ENCODE measurements around the gene SPAG16.

Gene SPAG16

GRCh38 chr2:214395040-214395439 is 1110.8 kb downstream of the SPAG16 start:
- Histone ChIP-seq H3K4me1 (ENCODE audit: control insufficient read depth in 5 of 5, insufficient read depth in 5 of 5, low read length in 5 of 5) (no peaks in the 10 kb centered on the region), H3K4me3 (ENCODE audit: low read depth in 1 of 5, low read length in 5 of 5) (no peak overlapping the region), H3K27ac (ENCODE audit: low read depth, low read length) (no peak overlapping the region), H3K36me3 (ENCODE audit: control insufficient read depth in 5 of 5, insufficient read depth in 5 of 5, low read length in 5 of 5) (no peaks in the 10 kb centered on the region), H3K27me3 (ENCODE audit: control insufficient read depth in 5 of 5, insufficient read depth in 4 of 5, low read length in 5 of 5) (no peaks in the 10 kb centered on the region), H3K9me3 (ENCODE audit: control insufficient read depth in 5 of 5, low read length in 5 of 5) (peaks cover 0 to 2% (median 0%) of the 10 kb centered on the region in 5 donors), H3K9ac (ENCODE audit: low read length in 5 of 5) (no peak overlapping the region)

GRCh38 chr2:214401580-214401979 is 1117.3 kb downstream of the SPAG16 start:
- H3K27ac ChIP-seq (ENCODE audit: low read depth, low read length): no peak overlapping the region
- no peaks in the 10 kb centered on the region for H3K36me3 ChIP-seq (ENCODE audit: control insufficient read depth in 5 of 5, insufficient read depth in 5 of 5, low read length in 5 of 5)
- no peaks in the 10 kb centered on the region for H3K27me3 ChIP-seq (ENCODE audit: control insufficient read depth in 5 of 5, insufficient read depth in 4 of 5, low read length in 5 of 5)
- H3K9me3 ChIP-seq (ENCODE audit: control insufficient read depth in 5 of 5, low read length in 5 of 5): peaks cover 0 to 2% (median 0%) of the 10 kb centered on the region in 5 donors
- H3K4me3 ChIP-seq (ENCODE audit: low read depth in 1 of 5, low read length in 5 of 5): no peak overlapping the region
- H3K9ac ChIP-seq (ENCODE audit: low read length in 5 of 5): no peak overlapping the region
- H3K4me1 ChIP-seq (ENCODE audit: control insufficient read depth in 5 of 5, insufficient read depth in 5 of 5, low read length in 5 of 5): no peaks in the 10 kb centered on the region

- Histone ChIP-seq H3K27ac (ENCODE audit: low read depth, low read length) (no peak overlapping the region), H3K4me1 (ENCODE audit: control insufficient read depth in 5 of 5, insufficient read depth in 5 of 5, low read length in 5 of 5) (no peaks in the 10 kb centered on the region), H3K4me3 (ENCODE audit: low read depth in 1 of 5, low read length in 5 of 5) (no peak overlapping the region), H3K9me3 (ENCODE audit: control insufficient read depth in 5 of 5, low read length in 5 of 5) (no peaks in the 10 kb centered on the region), H3K36me3 (ENCODE audit: control insufficient read depth in 5 of 5, insufficient read depth in 5 of 5, low read length in 5 of 5) (no peaks in the 10 kb centered on the region), H3K9ac (ENCODE audit: low read length in 5 of 5) (no peak overlapping the region), H3K27me3 (ENCODE audit: control insufficient read depth in 5 of 5, insufficient read depth in 4 of 5, low read length in 5 of 5) (no peaks in the 10 kb centered on the region)
Measured at GRCh38 chr2:214410128-214410775, 1126.0 kb downstream of the SPAG16 start.

DNA sequence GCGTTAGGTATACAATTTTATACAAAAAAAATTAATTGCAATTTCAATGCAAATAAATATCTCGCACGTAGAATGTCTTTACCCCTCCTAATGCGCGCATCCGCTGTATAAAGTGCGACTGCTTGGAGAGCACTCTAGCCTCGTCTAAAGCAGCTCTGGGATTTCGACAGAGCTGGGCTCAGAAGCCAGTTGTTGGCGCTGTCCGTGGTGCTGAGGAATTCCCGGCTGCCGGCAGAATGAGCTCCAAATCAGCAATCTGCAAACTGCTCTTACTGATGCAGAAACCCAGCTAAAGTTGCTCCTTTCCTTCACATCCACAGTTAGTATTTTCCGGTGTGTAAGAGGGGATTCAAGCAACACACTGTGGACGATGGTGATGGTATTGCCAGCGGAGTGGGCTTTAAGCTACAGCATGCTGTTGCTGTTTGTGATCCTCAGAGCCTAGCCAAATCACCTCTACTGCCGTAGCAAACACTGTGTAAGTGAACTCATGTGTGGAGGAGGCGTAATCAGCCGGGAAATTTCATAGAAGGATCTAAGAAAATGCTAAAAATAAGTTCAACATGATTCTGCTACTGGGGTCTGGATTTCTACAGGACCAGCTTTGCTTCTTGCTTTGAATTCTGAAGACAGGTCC is 1126.8 kb downstream of the SPAG16 start, which contains the start of gene VWC2L:
Gene VWC2L, plus strand, starts transcription at position 137 of the 637 bp plus-strand sequence. CDS start 3,140 bp downstream, outside the sequence.
- Histone ChIP-seq H3K36me3 (ENCODE audit: control insufficient read depth in 5 of 5, insufficient read depth in 5 of 5, low read length in 5 of 5) (no peaks in the 10 kb centered on the region), H3K9ac (ENCODE audit: low read length in 5 of 5) (no peak within 1 kb of the TSS), H3K9me3 (ENCODE audit: control insufficient read depth in 5 of 5, low read length in 5 of 5) (no peaks in the 10 kb centered on the region), H3K4me1 (ENCODE audit: control insufficient read depth in 5 of 5, insufficient read depth in 5 of 5, low read length in 5 of 5) (no peaks in the 10 kb centered on the region), H3K27me3 (ENCODE audit: control insufficient read depth in 5 of 5, insufficient read depth in 4 of 5, low read length in 5 of 5) (no peaks in the 10 kb centered on the region), H3K27ac (ENCODE audit: low read depth, low read length) (no peak within 1 kb of the TSS), H3K4me3 (ENCODE audit: low read depth in 1 of 5, low read length in 5 of 5) (no peak within 1 kb of the TSS)

DNA sequence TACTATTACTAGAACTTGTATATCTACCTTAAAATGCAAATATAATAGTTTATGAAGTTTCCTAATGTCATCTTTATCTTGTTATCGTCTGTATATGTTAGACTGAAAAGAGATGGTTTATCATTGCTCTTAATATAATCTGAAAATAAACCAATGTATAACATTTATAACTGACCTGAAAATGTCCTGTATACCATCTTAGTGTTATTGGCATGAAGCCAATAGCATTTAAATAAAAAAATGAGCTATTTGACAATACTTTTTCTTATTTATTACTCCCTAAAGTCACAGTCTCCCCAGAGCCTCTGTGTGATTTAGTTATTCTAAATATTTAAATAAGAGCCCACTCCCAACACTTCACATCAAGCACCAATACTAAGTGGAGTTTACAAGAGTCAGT is 1128.4 kb downstream of the SPAG16 start:
- Histone ChIP-seq H3K4me3 (ENCODE audit: low read depth in 1 of 5, low read length in 5 of 5) (no peak overlapping the region), H3K27me3 (ENCODE audit: control insufficient read depth in 5 of 5, insufficient read depth in 4 of 5, low read length in 5 of 5) (no peaks in the 10 kb centered on the region)

GRCh38 chr2:214436470-214436869 is 1152.2 kb downstream of the SPAG16 start:
- Histone ChIP-seq H3K4me3 (ENCODE audit: low read depth in 1 of 5, low read length in 5 of 5) (no peak overlapping the region), H3K9ac (ENCODE audit: low read length in 5 of 5) (no peak overlapping the region), H3K9me3 (ENCODE audit: control insufficient read depth in 5 of 5, low read length in 5 of 5) (no peaks in the 10 kb centered on the region), H3K27ac (ENCODE audit: low read depth, low read length) (no peak overlapping the region), H3K36me3 (ENCODE audit: control insufficient read depth in 5 of 5, insufficient read depth in 5 of 5, low read length in 5 of 5) (no peaks in the 10 kb centered on the region), H3K4me1 (ENCODE audit: control insufficient read depth in 5 of 5, insufficient read depth in 5 of 5, low read length in 5 of 5) (no peaks in the 10 kb centered on the region), H3K27me3 (ENCODE audit: control insufficient read depth in 5 of 5, insufficient read depth in 4 of 5, low read length in 5 of 5) (no peaks in the 10 kb centered on the region)

More for the DNA sequence above, 1128.4 kb downstream of the SPAG16 start:
- H3K4me1 ChIP-seq (ENCODE audit: control insufficient read depth in 5 of 5, insufficient read depth in 5 of 5, low read length in 5 of 5): no peaks in the 10 kb centered on the region
- no peaks in the 10 kb centered on the region for H3K36me3 ChIP-seq (ENCODE audit: control insufficient read depth in 5 of 5, insufficient read depth in 5 of 5, low read length in 5 of 5)
- H3K9me3 ChIP-seq (ENCODE audit: control insufficient read depth in 5 of 5, low read length in 5 of 5): no peaks in the 10 kb centered on the region
- no peak overlapping the region for H3K9ac ChIP-seq (ENCODE audit: low read length in 5 of 5)
- H3K27ac ChIP-seq (ENCODE audit: low read depth, low read length): no peak overlapping the region

DNA sequence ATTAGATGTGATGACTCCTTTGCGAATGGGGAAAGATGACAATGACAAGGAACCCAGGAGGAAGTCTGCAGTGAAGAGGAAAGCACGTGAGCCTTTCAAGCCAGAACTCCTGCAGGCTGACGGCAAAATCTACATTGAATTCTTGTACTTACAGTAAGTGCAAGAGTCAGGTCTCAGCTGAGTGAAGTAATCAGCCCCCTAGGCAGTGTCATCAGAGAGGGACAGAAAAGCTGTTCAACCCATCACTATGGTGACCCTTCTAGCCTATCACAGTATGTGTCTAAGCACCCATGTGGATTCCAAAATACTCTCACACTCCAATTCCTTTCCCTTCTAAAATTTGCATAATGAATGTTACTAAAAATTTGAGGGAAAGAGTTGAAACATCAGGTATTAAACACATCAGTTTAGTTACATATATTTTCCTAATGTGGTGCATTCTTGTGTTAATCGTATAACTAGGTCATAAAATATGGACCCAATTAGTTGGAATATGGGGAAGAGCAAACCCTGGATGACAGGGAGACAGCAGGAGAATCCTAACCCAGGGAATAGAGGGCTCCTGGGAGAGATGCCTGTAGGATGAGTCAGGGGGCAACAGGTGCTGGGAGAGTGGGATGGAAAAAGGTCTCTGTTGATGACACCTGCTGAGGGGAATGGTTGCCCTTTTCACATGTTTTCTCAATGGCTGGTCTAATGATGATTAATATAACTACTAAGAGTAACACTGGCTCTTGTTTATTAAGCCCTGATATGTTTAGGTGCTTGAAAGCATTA is 1166.0 kb downstream of the SPAG16 start:
- H3K9me3 ChIP-seq (ENCODE audit: control insufficient read depth in 5 of 5, low read length in 5 of 5): no peaks in the 10 kb centered on the region
- no peaks in the 10 kb centered on the region for H3K27me3 ChIP-seq (ENCODE audit: control insufficient read depth in 5 of 5, insufficient read depth in 4 of 5, low read length in 5 of 5)
- H3K36me3 ChIP-seq (ENCODE audit: control insufficient read depth in 5 of 5, insufficient read depth in 5 of 5, low read length in 5 of 5): no peaks in the 10 kb centered on the region
- no peak overlapping the region for H3K27ac ChIP-seq (ENCODE audit: low read depth, low read length)
- no peak overlapping the region for H3K4me3 ChIP-seq (ENCODE audit: low read depth in 1 of 5, low read length in 5 of 5)
- no peaks in the 10 kb centered on the region for H3K4me1 ChIP-seq (ENCODE audit: control insufficient read depth in 5 of 5, insufficient read depth in 5 of 5, low read length in 5 of 5)
- H3K9ac ChIP-seq (ENCODE audit: low read length in 5 of 5): no peak overlapping the region

- no peaks in the 10 kb centered on the region for H3K4me1 ChIP-seq (ENCODE audit: control insufficient read depth in 5 of 5, insufficient read depth in 5 of 5, low read length in 5 of 5)
- no peaks in the 10 kb centered on the region for H3K27me3 ChIP-seq (ENCODE audit: control insufficient read depth in 5 of 5, insufficient read depth in 4 of 5, low read length in 5 of 5)
- no peaks in the 10 kb centered on the region for H3K9me3 ChIP-seq (ENCODE audit: control insufficient read depth in 5 of 5, low read length in 5 of 5)
- H3K36me3 ChIP-seq (ENCODE audit: control insufficient read depth in 5 of 5, insufficient read depth in 5 of 5, low read length in 5 of 5): no peaks in the 10 kb centered on the region
- H3K4me3 ChIP-seq (ENCODE audit: low read depth in 1 of 5, low read length in 5 of 5): no peak overlapping the region
- H3K9ac ChIP-seq (ENCODE audit: low read length in 5 of 5): no peak overlapping the region
- H3K27ac ChIP-seq (ENCODE audit: low read depth, low read length): no peak overlapping the region
Measured at GRCh38 chr2:214451516-214452275, 1167.4 kb downstream of the SPAG16 start.
